Esophagus squamous epithelium (tissue), 5 donors: ENCODE measurements around the gene SERTAD1. TPM values are rescaled to one million over a fixed set of nuclear protein-coding genes. Genes with fewer than 3 reads are reported as not detected.

ENCODE experiments used
- DNase-seq: peaks from one replicate; lab custom pipeline; 2025; lab: John Stamatoyannopoulos, UW
- H3K27ac ChIP-seq, 4 donors: fragments of 200-600 bp; sonication (generic); one replicate each; pipeline ENCODE4 v1.5.1; 2016 to 2019; ENCODE audit warnings: mild to moderate bottlenecking in 1 of 4
- H3K27me3 ChIP-seq, 4 donors: fragments of 200-600 bp; sonication (generic); 1 replicate in 3 of 4; 2 replicates in 1 of 4; pipeline versions ENCODE4 v1.5.1 to v1.6.0; 2017 to 2021; ENCODE audit warnings: antibody characterized with exemption in 1 of 4
- H3K36me3 ChIP-seq, 3 donors: fragments of 200-600 bp; sonication (generic); one replicate each; pipeline ENCODE4 v1.5.1; 2016 to 2019
- H3K4me1 ChIP-seq, 3 donors: fragments of 200-600 bp; sonication (generic); one replicate each; pipeline ENCODE4 v1.5.1; 2017 to 2019
- H3K4me3 ChIP-seq, 4 donors: fragments of 200-600 bp; sonication (generic); 1 replicate in 3 of 4; 2 replicates in 1 of 4; pipeline ENCODE4 v1.5.1; 2016 to 2019; ENCODE audit warnings: mild to moderate bottlenecking in 2 of 4, moderate library complexity in 1 of 4
- H3K9me3 ChIP-seq, 3 donors: fragments of 200-600 bp; sonication (generic); one replicate each; pipeline ENCODE4 v1.5.1; 2016 to 2019
- CTCF ChIP-seq, 6 experiments: fragments of 450-650 bp in 4 of 6; fragments of 200-600 bp in 2 of 6; sonication (generic) in 2 of 6; IDR thresholded peaks; one replicate each; pipeline ENCODE4 v1.5.1; 2016 to 2019; ENCODE audit warnings: antibody characterized with exemption in 6 of 6, mild to moderate bottlenecking in 4 of 6, moderate library complexity in 4 of 6
- POLR2A ChIP-seq, 4 donors: fragments of 450-650 bp; IDR thresholded peaks; one replicate each; pipeline ENCODE4 v1.6.1; 2017; ENCODE audit warnings: antibody characterized with exemption in 4 of 4, mild to moderate bottlenecking in 4 of 4, moderate library complexity in 3 of 4
- WGBS, 2 donors: methylation state at CpG; one replicate each; pipeline ENCODE4 v1.1.5; 2018; 5-methylcytosine and 5-hydroxymethylcytosine counted together
- intact Hi-C: fragments of 100-400 bp; cut with DNase I; formaldehyde crosslinking; loops from one replicate; pipeline ENCODE4 v1.15.0; 2022
- total RNA-seq, 4 donors: library from RNA; depleted of rRNA; stranded (reverse); fragments of >200 nt; gene quantifications; one replicate each; pipeline ENCODE4 v1.1.0, GENCODE V29; 2016
- donor health status: DM: yes; HTN: yes; CAD: no.

The SERTAD1 gene
- total RNA-seq, 4 donors from 2014 or later = 10.2 to 24.9 (median 16.2) TPM

- DNase-seq = no peak
- Histone ChIP-seq H3K27me3 (no peaks in the 10 kb centered on the region), H3K4me1 (no peaks in the 10 kb centered on the region), H3K9me3 (no peaks in the 10 kb centered on the region), H3K4me3 (no peak overlapping the region), H3K36me3 (peaks cover 0 to 50% (median 16%) of the 10 kb centered on the region in 3 donors), H3K27ac (no peak overlapping the region)
- WGBS, 2 donors = 71 to 83% methylated on average over 1 to 3 of the region's 3 CpGs
- TF ChIP-seq CTCF (IDR thresholded peaks at IDR 0.05) = no peak
- no peak for TF ChIP-seq POLR2A (IDR thresholded peaks at IDR 0.05)
- intact Hi-C loops = no loop called here
Observed at GRCh38 chr19:40381321-40381720, 44.5 kb downstream of the SERTAD1 start.

GRCh38 chr19:40380199-40381037 lies 45.4 kb downstream of the SERTAD1 start:
- Histone ChIP-seq H3K9me3 (no peaks in the 10 kb centered on the region), H3K4me3 (no peak overlapping the region), H3K27ac (no peak overlapping the region), H3K36me3 (peaks cover 0 to 59% (median 16%) of the 10 kb centered on the region in 3 donors), H3K27me3 (no peaks in the 10 kb centered on the region), H3K4me1 (no peaks in the 10 kb centered on the region)
- 60 to 81% methylated on average over 1 to 6 of the region's 37 CpGs for WGBS, 2 donors
- DNase-seq = no peak
- TF ChIP-seq CTCF (IDR thresholded peaks at IDR 0.05) = no peak
- no peak for TF ChIP-seq POLR2A (IDR thresholded peaks at IDR 0.05)
- intact Hi-C loops = no loop called here

GRCh38 chr19:40379446-40380198 lies 46.2 kb downstream of the SERTAD1 start:
- intact Hi-C loops = no loop called here
- Histone ChIP-seq H3K27me3 (no peaks in the 10 kb centered on the region), H3K36me3 (peaks cover 0 to 67% (median 18%) of the 10 kb centered on the region in 3 donors), H3K9me3 (no peaks in the 10 kb centered on the region), H3K4me3 (no peak overlapping the region), H3K4me1 (no peaks in the 10 kb centered on the region), H3K27ac (no peak overlapping the region)
- TF ChIP-seq CTCF (IDR thresholded peaks at IDR 0.05) (no peak), POLR2A (IDR thresholded peaks at IDR 0.05) (no peak)
- 68 to 80% methylated on average over 5 to 6 of the region's 11 CpGs for whole genome bisulfite sequencing, 2 donors
- no peak for DNase-seq

- no peak for DNase-seq
- no peak overlapping the region for H3K27ac ChIP-seq
- H3K4me1 ChIP-seq = no peaks in the 10 kb centered on the region
- TF ChIP-seq CTCF (IDR thresholded peaks at IDR 0.05) (no peak), POLR2A (IDR thresholded peaks at IDR 0.05) (no peak)
- WGBS, 2 donors = 83% methylated on average over 1 of the region's 2 CpGs; no CpG with 5 or more reads in 1 of the 2 donors
- no peak overlapping the region for H3K4me3 ChIP-seq
- no peaks in the 10 kb centered on the region for H3K27me3 ChIP-seq
- intact Hi-C loops = no loop called here
- H3K36me3 ChIP-seq = peaks cover 2 to 78% (median 23%) of the 10 kb centered on the region in 3 donors
- H3K9me3 ChIP-seq = no peaks in the 10 kb centered on the region
Observed at GRCh38 chr19:40378509-40378908, 47.3 kb downstream of the SERTAD1 start.
